ENCODE data around the gene BABAM2. TPM values are rescaled to one million over a fixed set of nuclear protein-coding genes. Genes with fewer than 3 reads are reported as not detected.

BABAM2 gene
- total and polyA plus RNA-seq, 2 experiments from 2014 or later = 17.8 to 21.5 TPM

- Histone ChIP-seq H3K27me3 (ENCODE audit: insufficient read depth) (no peaks in the 10 kb centered on the region), H4K20me1 (replicated peaks; ENCODE audit: insufficient read depth) (no peaks in the 10 kb centered on the region), H3K4me3 (no peak overlapping the region), H3F3A (replicated peaks; ENCODE audit: low read depth) (no peaks in the 10 kb centered on the region), H3K4me1 (ENCODE audit: insufficient read depth) (peaks cover 22% of the 10 kb centered on the region), H3K4me2 (no peak overlapping the region), H2AFZ (no peak overlapping the region), H3K79me2 (replicated peaks; ENCODE audit: insufficient read depth) (no peaks in the 10 kb centered on the region), H3K36me3 (ENCODE audit: insufficient read depth) (no peaks in the 10 kb centered on the region), H3K27ac (ENCODE audit: low read depth) (peak overlapping the region; percentile 46; the same call in 1 of the 2 replicates), H3K9me2 (ENCODE audit: insufficient read depth) (peaks cover 7% of the 10 kb centered on the region)
- no peak for DNase-seq (ENCODE audit: low spot score)
- no peaks in the 10 kb centered on the region for H3K36me3 Mint-ChIP-seq (ENCODE audit: low read depth)
- H3K4me3 Mint-ChIP-seq = no peak overlapping the region
- TF ChIP-seq CTCF (conservative IDR thresholded peaks at IDR 0.05; ENCODE audit: low read depth in 2 of 2) (no peak), ZNF331 (CRISPR knock-in tag; IDR thresholded peaks at IDR 0.05; ENCODE audit: low read depth) (no peak), ZNF114 (CRISPR knock-in tag; IDR thresholded peaks at IDR 0.05) (no peak), EZH2 (IDR thresholded peaks at IDR 0.05; ENCODE audit: low read depth, unreplicated experiment) (no peak), STAT1 (IDR thresholded peaks at IDR 0.05; ENCODE audit: unreplicated experiment) (no peak), CREB1 (CRISPR knock-in tag; IDR thresholded peaks at IDR 0.05; ENCODE audit: low read depth) (no peak), EZH2phosphoT487 (IDR thresholded peaks at IDR 0.05; ENCODE audit: unreplicated experiment) (no peak), NANOG (IDR thresholded peaks at IDR 0.05; ENCODE audit: borderline replicate concordance) (no peak), ZNF462 (CRISPR knock-in tag; IDR thresholded peaks at IDR 0.05) (no peak), JUNB (IDR thresholded peaks at IDR 0.05; ENCODE audit: unreplicated experiment) (no peak), ETS1 (IDR thresholded peaks at IDR 0.05) (no peak), REST (IDR thresholded peaks at IDR 0.05; ENCODE audit: unreplicated experiment) (no peak), POLR2AphosphoS5 (IDR thresholded peaks at IDR 0.05; ENCODE audit: low read depth) (no peak)
- peaks cover 5% of the 10 kb centered on the region for H3K27me3 Mint-ChIP-seq (ENCODE audit: insufficient read depth, low read depth, poor library complexity)
- peaks cover 51% of the 10 kb centered on the region for H3K4me1 Mint-ChIP-seq
- no peak for ATAC-seq
- no peak overlapping the region for H3K27ac Mint-ChIP-seq
- no peaks in the 10 kb centered on the region for H3K9me3 Mint-ChIP-seq
Measured at GRCh38 chr2:28322051-28322450, 431.5 kb downstream of the BABAM2 start.
